Fibroblast of peridontal ligament (primary cell): ENCODE measurements around the gene TTPAL.

Experiments
- DNase-seq: peaks from one replicate; pipeline ENCODE4 v3.0.0-alpha.2; 2010; ENCODE audit errors: extremely low read depth

TTPAL gene

GRCh38 chr20:44475694-44476560 lies at the start of gene TTPAL:
TSS of gene TTPAL (plus strand) at chr20:44475874. CDS start at chr20:44480000, 4,126 bp downstream.
- peak; percentile 65 for DNase-seq

- DNase-seq: no peak
Observed at GRCh38 chr20:44425923-44426322, 49.8 kb upstream of the TTPAL start.

- DNase-seq: no peak
Observed at GRCh38 chr20:44426879-44427790, 48.5 kb upstream of the TTPAL start.

- DNase-seq: no peak
Observed at GRCh38 chr20:44427804-44428173, 47.9 kb upstream of the TTPAL start.

GRCh38 chr20:44428174-44429016 lies 47.3 kb upstream of the TTPAL start:
- DNase-seq: no peak

- no peak for DNase-seq
Observed at GRCh38 chr20:44429017-44429339, 46.7 kb upstream of the TTPAL start.

- no peak for DNase-seq
Observed at GRCh38 chr20:44429419-44430269, 46.0 kb upstream of the TTPAL start.

GRCh38 chr20:44430270-44431065 lies 45.2 kb upstream of the TTPAL start:
- DNase-seq: no peak

- DNase-seq: no peak
Observed at GRCh38 chr20:44431118-44431501, 44.6 kb upstream of the TTPAL start.

- DNase-seq: no peak
Observed at GRCh38 chr20:44431502-44432234, 44.0 kb upstream of the TTPAL start.

GRCh38 chr20:44432618-44433577 lies 42.8 kb upstream of the TTPAL start:
- no peak for DNase-seq

GRCh38 chr20:44433751-44434538 lies 41.7 kb upstream of the TTPAL start:
- no peak for DNase-seq

- no peak for DNase-seq
Observed at GRCh38 chr20:44435630-44436335, 39.9 kb upstream of the TTPAL start.

GRCh38 chr20:44436393-44436792 lies 39.3 kb upstream of the TTPAL start:
- DNase-seq: no peak

- no peak for DNase-seq
Observed at GRCh38 chr20:44437497-44437896, 38.2 kb upstream of the TTPAL start.

GRCh38 chr20:44438782-44439181 lies 36.9 kb upstream of the TTPAL start:
- no peak for DNase-seq

GRCh38 chr20:44439318-44439717 lies 36.4 kb upstream of the TTPAL start:
- no peak for DNase-seq
